Fibroblast of mammary gland (primary cell): ENCODE data around the gene BNC2.

Experiments
- DNase-seq: peaks from one replicate; pipeline ENCODE4 v3.0.0-alpha.2; 2010; ENCODE audit warnings: low read depth
- H3K4me3 ChIP-seq: 2 replicates; pipeline ENCODE4 v1.5.1; 2011; ENCODE audit warnings: low read depth, mild to moderate bottlenecking, low read length, moderate library complexity; ENCODE audit not compliant: control insufficient read depth
- CTCF ChIP-seq: conservative IDR thresholded peaks from 2 replicates; pipeline ENCODE4 v1.5.1; 2011; ENCODE audit warnings: low read depth, low read length, inconsistent platforms; ENCODE audit not compliant: control insufficient read depth, insufficient read depth

The BNC2 gene

DNA sequence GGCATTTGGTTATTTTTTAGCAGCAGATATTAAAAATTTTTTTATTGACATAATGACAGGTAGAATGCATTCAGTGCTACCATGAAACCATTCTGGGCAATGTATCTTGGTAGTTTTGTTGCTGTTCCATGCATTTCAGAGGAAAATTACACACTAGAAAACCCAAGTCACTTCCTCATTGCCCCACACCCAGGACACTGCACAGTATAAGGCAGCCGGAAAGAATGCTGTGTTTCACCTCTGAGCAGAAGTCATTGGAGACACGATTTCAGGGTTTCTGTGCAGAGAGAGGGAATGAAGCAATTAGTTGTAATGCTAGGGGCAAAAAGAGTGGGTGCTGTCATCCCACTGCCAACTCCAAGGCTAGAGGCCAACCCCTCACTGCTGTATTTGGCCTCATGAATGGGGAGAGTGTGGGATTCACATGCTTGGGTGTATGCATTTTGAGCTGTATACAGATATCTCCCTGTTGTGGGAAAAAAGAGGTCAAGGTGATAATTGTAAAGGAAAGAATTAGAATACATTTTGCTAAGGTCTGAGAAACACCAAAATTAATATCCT lies 290.5 kb downstream of the BNC2 start:
- H3K4me3 ChIP-seq = no peak overlapping the region
- DNase-seq = no peak
- TF ChIP-seq CTCF = no peak

- H3K4me3 ChIP-seq = no peak overlapping the region
- TF ChIP-seq CTCF = no peak
- DNase-seq = no peak
Observed at GRCh38 chr9:16575986-16576245, 294.6 kb downstream of the BNC2 start.

DNA sequence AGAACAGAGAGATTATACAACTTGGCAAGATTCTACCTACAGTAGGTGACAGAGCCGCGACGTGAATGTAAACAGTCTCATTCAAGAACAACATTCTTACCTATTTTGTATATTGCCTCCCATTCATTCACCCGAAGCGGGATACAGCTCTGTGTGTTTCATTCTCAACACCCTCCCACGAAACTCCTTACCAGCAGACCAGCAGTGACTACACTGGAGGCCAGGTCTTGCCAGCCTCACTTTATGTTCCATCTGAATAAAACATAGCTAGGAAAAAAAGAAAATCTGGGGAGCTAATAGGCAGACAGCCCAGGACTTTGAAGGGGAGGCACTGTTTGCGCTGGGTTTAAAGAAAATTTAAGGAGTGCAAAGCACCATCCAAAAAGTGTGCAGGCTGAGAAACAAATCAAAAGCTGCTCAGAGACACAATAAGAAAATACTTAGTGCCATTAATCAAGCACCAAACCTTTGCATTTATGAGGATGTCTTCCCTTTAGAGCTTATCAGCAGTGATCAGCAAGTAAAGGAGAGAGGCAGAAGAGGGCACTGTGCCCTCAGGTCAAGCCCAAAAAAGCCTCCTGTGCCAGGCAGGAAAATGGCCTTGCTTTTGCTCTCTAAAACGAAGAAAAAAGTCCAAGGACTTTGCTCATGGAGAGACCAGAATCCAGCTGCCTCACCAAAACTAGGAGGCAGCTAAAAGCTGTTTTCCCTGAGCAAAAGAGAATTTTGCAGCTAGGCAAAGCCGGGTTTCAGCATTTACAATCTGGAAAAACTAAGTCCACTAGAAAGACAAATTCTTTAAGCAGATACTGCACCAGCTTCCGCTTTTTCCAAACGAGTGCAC lies 295.1 kb downstream of the BNC2 start:
- peak; percentile 2 for TF ChIP-seq CTCF
- peak; percentile 28 for DNase-seq
- H3K4me3 ChIP-seq = no peak overlapping the region

DNA sequence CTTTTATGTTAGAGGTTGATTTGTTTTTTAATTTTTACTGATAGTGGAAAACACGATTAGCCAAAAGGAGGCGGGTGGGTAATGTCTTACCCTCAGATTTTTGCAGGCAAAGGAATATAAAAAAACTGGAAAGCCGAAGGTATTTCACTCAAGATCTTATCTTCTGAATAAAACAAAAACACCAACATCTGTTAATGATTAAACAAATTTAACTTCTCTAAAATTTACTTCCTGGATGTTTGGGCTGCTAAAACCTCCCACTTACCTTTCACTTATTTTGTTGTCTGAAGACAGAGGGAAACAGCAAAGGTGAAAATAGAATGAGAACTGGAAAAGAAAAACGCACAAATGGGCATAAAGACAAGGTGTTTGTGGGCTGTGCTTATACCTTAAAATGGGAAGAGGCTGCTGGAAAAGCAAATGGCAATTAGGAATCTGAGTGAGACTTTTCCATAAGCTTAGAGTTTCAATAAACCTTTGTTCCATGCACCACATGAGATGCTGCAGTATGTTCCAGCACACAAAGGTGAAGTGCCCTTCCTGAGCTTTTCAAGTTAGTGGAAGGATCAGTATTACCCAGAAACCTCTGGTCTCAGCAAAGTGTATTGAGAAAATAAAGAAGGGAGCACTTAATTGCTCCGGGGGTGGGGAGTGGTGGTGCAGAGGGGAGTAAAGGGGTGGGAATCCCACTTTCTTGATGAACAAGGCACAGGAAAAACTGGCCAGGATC lies 298.3 kb downstream of the BNC2 start:
- DNase-seq = no peak
- no peak for TF ChIP-seq CTCF
- no peak overlapping the region for H3K4me3 ChIP-seq

DNA sequence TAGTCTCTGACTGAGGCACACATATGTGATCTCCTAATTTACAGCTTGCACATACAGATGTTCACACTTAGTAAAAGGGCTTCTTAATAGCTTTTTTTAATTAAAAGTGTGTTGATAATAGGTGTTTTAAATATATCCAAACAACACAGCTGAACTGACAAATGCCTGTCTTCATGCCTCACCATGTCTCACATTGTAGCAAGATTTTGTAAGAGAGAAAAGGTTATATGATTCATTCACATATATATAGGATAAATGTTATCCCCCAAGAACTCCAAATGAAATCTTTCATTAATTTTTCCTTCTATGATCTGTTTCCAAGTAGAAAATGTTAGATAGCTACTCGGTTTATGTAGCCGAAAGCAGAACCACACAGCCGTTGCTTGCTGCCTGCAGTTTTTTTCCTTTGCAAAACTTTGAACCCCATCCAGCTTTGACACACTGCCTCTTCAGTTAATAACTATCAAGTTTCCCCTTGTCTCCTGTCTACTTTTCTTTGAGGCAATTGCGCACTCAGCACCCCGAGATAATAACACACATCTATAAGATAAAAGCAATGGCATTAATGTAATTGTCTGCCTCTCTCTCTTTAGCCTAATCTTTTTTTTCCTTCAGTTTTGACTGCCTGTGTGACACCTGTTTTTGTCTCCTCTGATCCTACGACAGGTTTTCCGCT lies 299.2 kb downstream of the BNC2 start:
- H3K4me3 ChIP-seq = no peak overlapping the region
- no peak for TF ChIP-seq CTCF
- peak; percentile 64 for DNase-seq

DNA sequence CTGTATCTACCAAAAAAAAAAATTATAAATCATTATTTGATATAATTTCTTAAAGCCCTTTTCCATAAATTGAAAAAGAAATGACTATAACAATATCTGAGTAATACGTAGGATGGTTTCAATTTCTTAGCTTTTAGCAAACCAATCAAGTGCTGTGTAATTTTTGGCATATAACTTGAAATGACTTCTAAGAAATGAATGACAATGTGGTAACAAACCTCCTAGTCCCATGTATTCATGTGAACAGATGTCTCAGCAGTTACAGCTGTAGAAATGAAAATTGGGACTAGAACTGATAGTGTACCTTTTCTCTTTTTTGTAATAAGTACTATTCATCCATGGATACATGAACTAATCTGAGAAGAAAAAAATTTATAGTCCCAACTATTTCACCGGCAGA lies 307.0 kb downstream of the BNC2 start:
- no peak for TF ChIP-seq CTCF
- DNase-seq = peak; percentile 53
- no peak overlapping the region for H3K4me3 ChIP-seq
